Measurements from ENCODE around the gene TULP1.

TULP1 gene

GRCh38 chr6:35465646-35466045, 47.0 kb downstream of the TULP1 start:
- TF ChIP-seq, protein P1, sequence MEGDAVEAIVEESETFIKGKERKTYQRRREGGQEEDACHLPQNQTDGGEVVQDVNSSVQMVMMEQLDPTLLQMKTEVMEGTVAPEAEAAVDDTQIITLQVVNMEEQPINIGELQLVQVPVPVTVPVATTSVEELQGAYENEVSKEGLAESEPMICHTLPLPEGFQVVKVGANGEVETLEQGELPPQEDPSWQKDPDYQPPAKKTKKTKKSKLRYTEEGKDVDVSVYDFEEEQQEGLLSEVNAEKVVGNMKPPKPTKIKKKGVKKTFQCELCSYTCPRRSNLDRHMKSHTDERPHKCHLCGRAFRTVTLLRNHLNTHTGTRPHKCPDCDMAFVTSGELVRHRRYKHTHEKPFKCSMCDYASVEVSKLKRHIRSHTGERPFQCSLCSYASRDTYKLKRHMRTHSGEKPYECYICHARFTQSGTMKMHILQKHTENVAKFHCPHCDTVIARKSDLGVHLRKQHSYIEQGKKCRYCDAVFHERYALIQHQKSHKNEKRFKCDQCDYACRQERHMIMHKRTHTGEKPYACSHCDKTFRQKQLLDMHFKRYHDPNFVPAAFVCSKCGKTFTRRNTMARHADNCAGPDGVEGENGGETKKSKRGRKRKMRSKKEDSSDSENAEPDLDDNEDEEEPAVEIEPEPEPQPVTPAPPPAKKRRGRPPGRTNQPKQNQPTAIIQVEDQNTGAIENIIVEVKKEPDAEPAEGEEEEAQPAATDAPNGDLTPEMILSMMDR (IDR thresholded peaks at IDR 0.05) = no peak
- Histone ChIP-seq H3K27me3 (ENCODE audit: control insufficient read depth, insufficient read depth, low read length) (no peaks in the 10 kb centered on the region), H3K4me3 (ENCODE audit: low read depth, low read length) (no peak overlapping the region), H3K4me2 (ENCODE audit: low read length) (no peak overlapping the region), H3K27ac (no peak overlapping the region), H3K36me3 (ENCODE audit: control insufficient read depth, insufficient read depth, low read length) (no peaks in the 10 kb centered on the region), H3K4me1 (peaks cover 15% of the 10 kb centered on the region), H2AFZ (no peak overlapping the region), H3K9me3 (ENCODE audit: control insufficient read depth, low read length) (no peaks in the 10 kb centered on the region), H3K79me2 (no peaks in the 10 kb centered on the region), H3K9ac (no peak overlapping the region)

DNA sequence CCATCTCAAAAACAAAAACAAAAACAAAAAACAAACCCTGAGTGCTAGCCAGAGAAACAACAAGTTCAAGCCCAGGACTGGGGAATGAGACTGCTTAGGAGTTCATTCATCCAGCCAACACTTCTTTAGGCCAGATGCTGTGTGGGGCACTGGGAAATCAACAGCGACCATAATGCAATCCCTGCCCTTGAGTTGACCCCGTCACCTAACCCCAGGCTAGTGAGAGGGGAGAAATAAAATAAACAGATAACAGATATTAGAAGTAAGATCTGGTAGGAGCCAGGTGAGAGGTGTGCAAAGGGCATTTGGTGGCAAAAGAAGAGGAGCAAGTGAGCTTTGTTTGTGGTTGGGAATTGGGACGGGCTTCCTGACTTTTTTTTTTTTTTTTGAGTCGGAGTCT, 49.4 kb downstream of the TULP1 start:
- H2AFZ ChIP-seq = no peak overlapping the region
- no peaks in the 10 kb centered on the region for H3K27me3 ChIP-seq (ENCODE audit: control insufficient read depth, insufficient read depth, low read length)
- H3K27ac ChIP-seq = no peak overlapping the region
- no peak overlapping the region for H3K9ac ChIP-seq
- H3K9me3 ChIP-seq (ENCODE audit: control insufficient read depth, low read length) = no peaks in the 10 kb centered on the region
- H3K79me2 ChIP-seq = no peaks in the 10 kb centered on the region
- H3K36me3 ChIP-seq (ENCODE audit: control insufficient read depth, insufficient read depth, low read length) = no peaks in the 10 kb centered on the region
- TF ChIP-seq, protein P1 (IDR thresholded peaks at IDR 0.05) = no peak
- no peak overlapping the region for H3K4me2 ChIP-seq (ENCODE audit: low read length)
- H3K4me1 ChIP-seq = peaks cover 7% of the 10 kb centered on the region
- no peak overlapping the region for H3K4me3 ChIP-seq (ENCODE audit: low read depth, low read length)

GRCh38 chr6:35461270-35461669, 51.4 kb downstream of the TULP1 start:
- Histone ChIP-seq H3K27me3 (ENCODE audit: control insufficient read depth, insufficient read depth, low read length) (no peaks in the 10 kb centered on the region), H3K36me3 (ENCODE audit: control insufficient read depth, insufficient read depth, low read length) (no peaks in the 10 kb centered on the region), H3K79me2 (no peaks in the 10 kb centered on the region), H3K4me2 (ENCODE audit: low read length) (no peak overlapping the region), H3K27ac (no peak overlapping the region), H3K9ac (no peak overlapping the region), H3K4me1 (no peaks in the 10 kb centered on the region), H2AFZ (no peak overlapping the region), H3K4me3 (ENCODE audit: low read depth, low read length) (no peak overlapping the region), H3K9me3 (ENCODE audit: control insufficient read depth, low read length) (no peaks in the 10 kb centered on the region)
- TF ChIP-seq, protein P1 (IDR thresholded peaks at IDR 0.05) = no peak

- Histone ChIP-seq H3K27me3 (ENCODE audit: control insufficient read depth, insufficient read depth, low read length) (no peaks in the 10 kb centered on the region), H3K36me3 (ENCODE audit: control insufficient read depth, insufficient read depth, low read length) (no peaks in the 10 kb centered on the region), H3K9ac (no peak overlapping the region), H3K4me3 (ENCODE audit: low read depth, low read length) (no peak overlapping the region), H3K27ac (no peak overlapping the region), H2AFZ (no peak overlapping the region), H3K79me2 (no peaks in the 10 kb centered on the region), H3K4me2 (ENCODE audit: low read length) (no peak overlapping the region), H3K4me1 (peaks cover 13% of the 10 kb centered on the region), H3K9me3 (ENCODE audit: control insufficient read depth, low read length) (no peaks in the 10 kb centered on the region)
- TF ChIP-seq, protein P1 (IDR thresholded peaks at IDR 0.05) = no peak
These were observed 54.8 kb downstream of the TULP1 start for GRCh38 chr6:35457907-35458306.

DNA sequence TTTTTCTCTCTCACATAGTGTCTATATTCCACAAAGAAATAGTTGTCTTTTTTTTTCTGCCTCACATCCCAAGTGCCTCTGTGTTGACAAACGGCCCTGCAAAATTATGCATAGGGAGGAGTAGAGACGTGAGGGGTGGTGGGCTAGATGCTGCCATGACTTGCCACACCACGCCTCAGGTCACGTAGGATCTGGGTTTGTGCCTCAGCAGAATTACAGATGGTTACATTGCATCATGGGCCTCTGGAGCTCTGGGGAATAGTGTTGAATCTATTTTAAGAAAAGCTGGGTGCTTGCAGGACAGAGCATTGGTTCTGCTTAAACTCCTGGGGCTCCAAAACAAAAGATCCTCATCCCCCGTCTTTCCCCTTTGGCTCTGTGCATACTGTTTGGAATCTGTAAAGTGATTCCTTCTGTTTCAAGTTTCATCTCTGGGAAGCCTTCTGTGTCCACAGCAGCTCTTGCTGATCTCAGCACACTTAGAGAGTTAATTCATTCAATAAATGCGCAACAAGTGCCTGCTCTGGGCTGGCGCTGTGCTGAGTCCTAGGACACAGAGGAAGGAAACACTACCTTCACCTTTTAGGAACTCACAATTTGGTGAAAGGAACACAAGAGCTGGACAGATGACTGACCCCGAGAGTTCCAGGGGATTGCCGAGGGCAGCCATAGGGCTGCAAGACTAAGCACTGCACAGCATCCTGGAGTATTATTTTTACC, 58.1 kb downstream of the TULP1 start:
- Histone ChIP-seq H3K4me2 (ENCODE audit: low read length) (peak overlapping the region; percentile 64), H3K27ac (no peak overlapping the region), H3K79me2 (no peaks in the 10 kb centered on the region), H3K27me3 (ENCODE audit: control insufficient read depth, insufficient read depth, low read length) (no peaks in the 10 kb centered on the region), H2AFZ (no peak overlapping the region), H3K4me3 (ENCODE audit: low read depth, low read length) (no peak overlapping the region), H3K4me1 (peaks cover 17% of the 10 kb centered on the region), H3K36me3 (ENCODE audit: control insufficient read depth, insufficient read depth, low read length) (no peaks in the 10 kb centered on the region), H3K9ac (no peak overlapping the region), H3K9me3 (ENCODE audit: control insufficient read depth, low read length) (no peaks in the 10 kb centered on the region)
- TF ChIP-seq, protein P1 (IDR thresholded peaks at IDR 0.05) = no peak
